IPS-NIHi7 (cell line): ENCODE results near the gene ST6GALNAC6.

Experiments used
- DNase-seq: peaks from one replicate; pipeline ENCODE4 v3.0.0; 2012; ENCODE audit warnings: mixed read lengths; ENCODE audit errors: extremely low spot score

The ST6GALNAC6 gene, protein sequence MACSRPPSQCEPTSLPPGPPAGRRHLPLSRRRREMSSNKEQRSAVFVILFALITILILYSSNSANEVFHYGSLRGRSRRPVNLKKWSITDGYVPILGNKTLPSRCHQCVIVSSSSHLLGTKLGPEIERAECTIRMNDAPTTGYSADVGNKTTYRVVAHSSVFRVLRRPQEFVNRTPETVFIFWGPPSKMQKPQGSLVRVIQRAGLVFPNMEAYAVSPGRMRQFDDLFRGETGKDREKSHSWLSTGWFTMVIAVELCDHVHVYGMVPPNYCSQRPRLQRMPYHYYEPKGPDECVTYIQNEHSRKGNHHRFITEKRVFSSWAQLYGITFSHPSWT

DNA sequence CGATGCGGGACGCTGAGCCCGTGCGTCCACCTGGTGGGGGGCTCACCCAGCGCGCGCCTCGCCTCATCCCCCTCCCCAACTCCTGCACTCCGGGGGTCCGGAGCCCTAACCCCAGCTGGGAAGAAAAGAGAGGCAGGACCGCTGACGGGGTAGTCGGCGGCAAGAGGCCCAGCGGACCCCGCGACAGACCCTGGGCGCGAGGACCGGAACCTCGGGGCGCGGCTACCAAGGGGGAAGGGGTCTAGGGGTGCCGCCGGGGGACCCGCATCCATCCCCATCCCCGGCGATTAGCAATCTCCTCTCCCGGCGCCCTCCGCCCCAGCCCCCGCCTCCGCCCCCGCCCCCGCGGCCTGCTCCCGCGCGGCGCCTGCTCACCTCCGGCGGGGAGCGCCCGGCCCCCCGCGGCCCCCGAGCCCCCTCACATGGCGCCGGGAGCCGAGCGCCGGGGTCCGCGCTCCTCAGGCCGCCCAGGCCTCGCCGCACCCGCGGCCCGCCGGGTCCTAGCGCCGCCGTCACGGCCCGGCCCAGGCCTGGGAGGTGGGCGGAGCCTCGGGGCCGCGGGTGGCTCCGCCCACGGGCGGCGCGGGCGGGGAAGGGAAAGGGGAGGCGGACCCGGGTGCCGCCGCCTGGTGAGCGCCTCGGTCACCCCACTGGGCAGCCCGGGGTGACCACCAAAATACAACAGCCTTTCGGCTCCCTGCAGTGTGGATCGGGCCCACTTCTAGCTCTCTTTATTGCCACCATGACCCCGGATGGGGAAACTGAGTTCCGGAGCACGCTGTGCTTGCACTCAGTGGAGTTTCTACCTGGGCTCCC, at the start of gene ST6GALNAC6:
TSS of gene ST6GALNAC6 (minus strand) at position 476 of the 816 bp plus-strand sequence. CDS start 1,622 bp downstream, outside the sequence.
- peak; percentile 87 for DNase-seq

DNA sequence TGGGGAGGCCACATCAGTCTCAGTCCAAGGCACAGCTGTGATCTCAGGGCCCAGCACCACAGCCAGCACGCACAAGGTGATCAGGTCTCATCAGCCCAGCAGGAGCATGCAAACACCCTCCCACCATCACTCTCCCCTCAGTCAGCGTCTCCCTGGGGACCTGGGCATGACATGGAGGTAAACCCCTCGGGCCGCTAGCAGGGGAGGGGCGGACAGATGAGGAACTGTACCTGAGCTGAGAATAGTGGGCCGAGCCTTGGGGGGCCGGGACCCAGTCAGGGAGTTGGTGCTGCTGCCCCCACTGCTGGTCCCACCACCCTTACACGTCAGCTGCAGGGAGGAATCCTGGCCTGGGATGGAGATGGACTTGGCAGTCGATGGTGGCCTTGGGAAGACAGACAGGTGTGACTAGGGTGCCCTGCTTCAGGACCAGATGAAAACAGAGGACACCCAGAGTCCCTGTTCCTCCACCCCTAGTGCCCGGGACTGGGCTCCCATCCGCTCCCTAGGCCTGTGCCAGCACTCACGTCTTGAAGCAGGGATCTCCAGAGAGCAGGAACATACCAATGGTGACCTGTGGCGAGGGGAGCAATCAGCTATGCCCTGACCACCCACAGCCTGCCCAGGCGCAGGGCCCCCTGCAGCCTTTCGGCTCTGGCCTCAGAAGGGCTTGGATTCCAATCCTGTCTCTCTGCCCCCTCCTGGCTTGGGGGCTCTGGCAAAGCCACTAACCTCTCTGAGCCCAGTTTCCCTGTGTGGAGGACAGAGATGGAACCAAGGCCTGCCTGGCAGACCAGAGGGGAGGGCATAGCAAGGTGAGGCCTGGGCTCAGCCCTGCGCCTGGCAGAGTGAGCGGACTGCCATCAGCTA, 48.7 kb upstream of the ST6GALNAC6 start:
- DNase-seq: no peak

GRCh38 chr9:127946728-127947127, 47.3 kb upstream of the ST6GALNAC6 start:
- no peak for DNase-seq

GRCh38 chr9:127945942-127946341, 46.5 kb upstream of the ST6GALNAC6 start:
- no peak for DNase-seq

- DNase-seq: no peak
Observed at GRCh38 chr9:127945338-127945737, 45.9 kb upstream of the ST6GALNAC6 start.

DNA sequence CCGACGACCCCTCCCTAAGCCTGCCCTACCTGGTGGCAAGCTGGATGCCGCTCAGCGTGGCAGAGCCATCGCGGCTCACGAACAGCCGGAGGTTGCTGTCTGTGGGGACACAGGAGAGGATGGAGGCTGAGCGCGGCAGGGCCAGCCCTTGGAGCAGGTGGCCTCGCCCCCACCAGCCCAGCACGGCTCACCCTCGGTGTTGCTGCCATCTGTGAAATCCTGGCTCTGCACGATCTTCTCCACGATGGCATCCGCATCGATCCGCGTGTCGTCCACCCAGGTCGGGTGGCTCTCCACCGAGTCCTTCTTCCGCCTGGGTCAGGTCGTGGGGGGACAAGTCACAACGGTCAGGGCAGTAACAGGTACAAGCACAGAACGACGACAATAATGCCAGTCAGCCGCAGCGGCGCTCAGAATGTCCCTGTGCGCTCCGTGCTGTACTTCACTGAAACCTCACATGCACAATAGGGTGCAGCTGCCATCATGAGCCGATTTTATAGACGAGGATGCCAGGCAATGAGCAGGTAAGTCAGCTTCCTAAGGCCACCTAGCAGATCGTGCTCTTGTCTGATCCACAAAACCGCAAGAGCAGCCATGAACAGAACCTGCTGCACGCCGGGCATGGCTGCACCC, 45.3 kb upstream of the ST6GALNAC6 start:
- no peak for DNase-seq

GRCh38 chr9:127943731-127944144, 44.3 kb upstream of the ST6GALNAC6 start:
- DNase-seq: peak; percentile 94

DNA sequence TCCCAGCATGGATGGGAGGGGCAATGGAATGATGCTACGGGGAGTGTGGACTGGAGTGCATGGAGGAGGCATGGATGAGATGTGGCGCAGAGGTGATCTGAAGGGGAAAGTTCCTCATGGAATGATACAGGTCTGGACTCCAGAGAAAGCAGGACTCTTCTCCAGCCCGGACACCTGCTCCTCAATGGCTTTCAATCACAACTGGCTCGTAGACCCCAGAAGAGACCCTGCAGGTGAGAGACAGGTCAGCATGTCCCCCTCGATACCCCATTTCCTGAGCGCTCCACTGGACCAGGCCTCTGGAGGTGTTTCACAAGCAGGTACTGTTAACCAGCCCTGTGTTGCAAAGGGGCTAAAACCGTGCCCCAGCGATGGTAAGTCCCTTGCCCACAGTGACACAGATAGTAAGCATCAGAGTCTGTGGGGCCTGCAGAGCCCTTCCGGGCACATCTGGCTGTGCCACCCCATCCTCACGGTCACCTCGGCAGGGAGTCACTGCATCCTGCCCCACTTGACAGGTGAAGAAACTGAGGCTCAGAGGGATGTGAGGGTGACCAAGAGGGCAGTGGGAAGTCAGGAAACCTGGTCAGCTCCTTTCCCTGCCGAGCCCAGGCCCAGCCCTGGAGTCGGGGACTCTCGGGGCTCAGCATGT, 43.7 kb upstream of the ST6GALNAC6 start:
- no peak for DNase-seq

DNA sequence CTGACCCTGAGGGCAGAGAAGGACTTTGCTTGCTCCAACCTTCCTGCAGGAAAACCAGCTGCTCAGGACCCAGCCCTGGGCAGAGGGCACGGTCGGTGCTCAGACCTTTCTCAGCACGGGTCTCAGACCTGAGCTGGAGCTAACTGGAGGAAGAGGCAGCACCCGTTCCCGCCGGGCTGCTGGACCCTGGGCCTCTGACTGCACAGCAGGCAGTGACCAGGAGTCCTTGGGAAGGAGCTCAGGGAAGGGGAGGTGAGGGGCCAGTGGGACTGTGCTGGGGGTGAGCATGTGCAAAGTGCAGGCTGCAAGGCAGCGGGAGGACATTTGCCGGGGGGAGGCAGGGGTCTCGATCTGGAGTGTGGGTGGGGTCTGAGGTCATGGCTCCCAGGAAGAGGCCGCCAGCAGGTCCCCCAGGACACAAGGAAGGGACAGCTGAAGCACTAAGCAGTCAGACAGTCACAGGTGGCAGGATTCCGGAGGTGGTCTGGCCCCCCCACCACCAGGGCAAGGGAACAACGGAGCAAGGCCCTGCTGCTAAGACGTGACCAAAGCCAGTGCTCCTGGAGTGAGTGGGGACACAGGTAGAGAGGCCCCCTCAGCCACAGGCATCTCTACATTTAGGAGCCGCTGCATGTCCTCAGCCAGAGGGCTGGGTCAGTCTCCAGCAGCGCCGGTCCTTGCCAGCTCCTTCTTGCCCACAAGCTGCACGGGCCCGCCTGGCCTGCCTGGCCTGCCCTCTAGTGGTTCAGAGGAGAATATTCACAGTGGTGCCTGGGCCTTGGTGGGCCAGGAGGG, 43.0 kb upstream of the ST6GALNAC6 start:
- DNase-seq: peak; percentile 80

- DNase-seq: no peak
Observed at GRCh38 chr9:127941961-127942215, 42.5 kb upstream of the ST6GALNAC6 start.

GRCh38 chr9:127941062-127941960, 41.9 kb upstream of the ST6GALNAC6 start:
- DNase-seq: no peak

GRCh38 chr9:127940593-127940992, 41.2 kb upstream of the ST6GALNAC6 start:
- DNase-seq: no peak

- peak; percentile 52 for DNase-seq
Observed at GRCh38 chr9:127938298-127938690, 38.9 kb upstream of the ST6GALNAC6 start.

- peak; percentile 91 for DNase-seq
Observed at GRCh38 chr9:127937388-127938297, 38.2 kb upstream of the ST6GALNAC6 start, which contains the start of gene DPM2. TSS of gene DPM2 (minus strand) at chr9:127937854. CDS start at chr9:127937820, 34 bp downstream.

- no peak for DNase-seq
Observed at GRCh38 chr9:127937056-127937387, 37.6 kb upstream of the ST6GALNAC6 start.

DNA sequence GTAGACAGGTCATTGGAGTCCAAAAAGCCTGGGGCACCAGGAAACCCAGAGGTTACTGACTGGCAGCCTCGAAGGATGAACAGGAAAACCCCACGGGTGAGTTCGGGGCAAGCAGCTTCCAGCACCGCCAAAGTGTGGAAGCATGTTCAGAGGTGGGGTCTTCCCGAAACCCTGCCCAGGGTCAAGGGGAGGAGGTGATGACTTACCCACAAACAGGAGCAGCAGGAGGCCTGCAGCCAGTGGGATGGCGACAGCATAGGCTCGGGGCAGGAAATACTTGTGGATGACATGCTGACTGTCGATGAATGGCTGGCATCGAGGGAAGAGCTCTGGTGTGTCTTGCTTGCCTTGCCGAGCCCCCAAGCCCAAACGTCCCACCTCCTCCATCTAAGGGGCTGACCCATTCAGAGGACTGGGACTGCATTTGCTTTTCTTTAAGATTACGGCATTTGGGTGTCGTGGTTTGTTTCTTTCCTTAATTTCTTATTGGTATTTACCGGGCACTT, 37.0 kb upstream of the ST6GALNAC6 start:
- no peak for DNase-seq

DNA sequence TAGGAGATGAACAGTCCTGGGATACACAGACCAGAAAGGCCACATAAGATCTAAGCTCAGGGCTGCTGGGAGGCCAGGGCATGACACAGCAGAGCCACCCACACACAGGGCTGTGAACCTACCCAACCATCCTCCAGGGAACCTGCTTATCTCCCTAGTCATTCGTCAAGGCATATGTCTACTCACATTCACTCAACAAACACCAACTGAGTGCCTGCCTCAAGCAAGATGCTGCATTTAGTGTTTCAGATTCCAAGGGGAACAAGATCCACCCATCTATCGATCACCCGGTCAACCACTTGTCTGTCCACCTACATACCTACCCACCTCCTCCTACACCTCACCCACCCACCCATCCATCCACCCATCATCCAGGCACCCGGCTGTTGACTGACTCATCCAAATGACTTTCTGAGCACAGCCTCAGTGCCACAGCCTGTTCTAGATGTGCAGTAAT, 36.4 kb upstream of the ST6GALNAC6 start:
- no peak for DNase-seq

DNA sequence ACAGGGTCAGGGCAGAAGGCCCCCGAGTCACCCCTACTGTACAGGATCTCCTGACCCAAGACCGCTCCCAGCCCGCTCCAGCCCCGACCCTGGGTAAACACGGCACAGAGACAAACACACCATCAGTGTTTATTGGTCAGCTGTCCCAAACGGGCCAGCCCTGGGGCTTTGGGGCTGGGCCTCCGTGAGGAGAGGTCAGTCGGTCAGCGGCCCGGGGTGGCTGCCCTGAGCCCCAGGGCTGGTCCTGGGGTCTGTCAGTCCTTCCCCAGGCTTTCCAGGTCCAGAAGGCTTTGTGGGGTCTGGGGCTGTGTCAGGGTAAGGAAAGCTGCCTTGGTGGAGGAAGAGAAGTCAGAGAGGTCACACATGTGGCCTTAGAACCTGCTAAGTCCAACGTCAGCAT, 35.6 kb upstream of the ST6GALNAC6 start:
- DNase-seq: no peak
